SU-DHL-6 (cell line): ENCODE data around the gene ZBTB21.

Experiments
- H2AFZ ChIP-seq: fragments of 200-600 bp; sonication (generic); 2 replicates; pipeline ENCODE4 v1.6.1; 2014; ENCODE audit warnings: low read depth, mild to moderate bottlenecking, moderate library complexity, mixed read lengths, antibody characterized with exemption, low read length; ENCODE audit not compliant: severe bottlenecking
- H3F3A ChIP-seq: fragments of 200-600 bp; shearing (Covaris generic); 2 replicates; pipeline ENCODE4 v1.6.0; 2016; ENCODE audit warnings: antibody characterized with exemption, mild to moderate bottlenecking; ENCODE audit not compliant: insufficient read depth
- H3K27ac ChIP-seq: fragments of 200-600 bp; sonication (generic); 2 replicates; pipeline ENCODE4 v1.5.1; 2016; ENCODE audit warnings: low read depth, mild to moderate bottlenecking, low read length, moderate library complexity, mixed read lengths
- H3K27me3 ChIP-seq: fragments of 200-600 bp; sonication (generic), shearing (Covaris generic); 2 replicates; pipeline ENCODE4 v1.6.0; 2014; ENCODE audit warnings: mild to moderate bottlenecking, low read length
- H3K36me3 ChIP-seq: fragments of 200-600 bp; sonication (generic); 2 replicates; pipeline ENCODE4 v1.6.1; 2014; ENCODE audit warnings: mild to moderate bottlenecking, low read length, mixed read lengths
- H3K4me2 ChIP-seq: fragments of 300-600, 200-600 bp; shearing (Covaris generic), sonication (generic); 2 replicates; pipeline ENCODE4 v1.6.0; 2014; ENCODE audit warnings: low read length, low read depth, mild to moderate bottlenecking; ENCODE audit not compliant: poor library complexity, severe bottlenecking
- H3K4me3 ChIP-seq: fragments of 200-600 bp; sonication (generic); 2 replicates; pipeline ENCODE4 v1.5.1; 2014; ENCODE audit warnings: antibody characterized with exemption, low read length, mild to moderate bottlenecking, mixed read lengths; ENCODE audit not compliant: insufficient read depth, poor library complexity, severe bottlenecking
- H3K79me2 ChIP-seq: fragments of 200-600 bp; sonication (generic); 2 replicates; pipeline ENCODE4 v1.6.1; 2014; ENCODE audit warnings: mild to moderate bottlenecking, low read length, moderate library complexity; ENCODE audit not compliant: insufficient read depth
- H3K9ac ChIP-seq: fragments of 200-600 bp; sonication (generic); 2 replicates; pipeline ENCODE4 v1.7.0; 2014; ENCODE audit warnings: mild to moderate bottlenecking, low read length
- H3K9me2 ChIP-seq: fragments of 200-600 bp; sonication (generic); replicated peaks from 2 replicates; pipeline ENCODE4 v1.6.1; 2014; ENCODE audit warnings: low read length; ENCODE audit not compliant: insufficient read depth
- H3K9me3 ChIP-seq: fragments of 200-600 bp; sonication (generic); 2 replicates; pipeline ENCODE4 v1.6.1; 2014; ENCODE audit warnings: low read length, mixed read lengths; ENCODE audit not compliant: insufficient read depth
- H4K20me1 ChIP-seq: fragments of 200-600 bp; sonication (generic); 2 replicates; pipeline ENCODE4 v1.6.1; 2014; ENCODE audit warnings: low read depth, mild to moderate bottlenecking, antibody characterized with exemption, low read length, moderate library complexity, mixed read lengths
- EZH2phosphoT487 ChIP-seq: fragments of 200-600 bp; sonication (generic), shearing (Covaris generic); conservative IDR thresholded peaks from 2 replicates; pipeline ENCODE4 v1.6.1; 2018; ENCODE audit warnings: mild to moderate bottlenecking, antibody characterized with exemption, low read length, moderate library complexity, mixed read lengths
- TF ChIP-seq, protein P1 (sequence below): fragments of 200-600 bp; sonication (generic); IDR thresholded peaks from one replicate; pipeline ENCODE4 v1.5.1; 2017; ENCODE audit warnings: antibody characterized with exemption, mild to moderate bottlenecking, low read length, moderate library complexity; ENCODE audit not compliant: insufficient read depth, poor library complexity, severe bottlenecking

Gene ZBTB21

DNA sequence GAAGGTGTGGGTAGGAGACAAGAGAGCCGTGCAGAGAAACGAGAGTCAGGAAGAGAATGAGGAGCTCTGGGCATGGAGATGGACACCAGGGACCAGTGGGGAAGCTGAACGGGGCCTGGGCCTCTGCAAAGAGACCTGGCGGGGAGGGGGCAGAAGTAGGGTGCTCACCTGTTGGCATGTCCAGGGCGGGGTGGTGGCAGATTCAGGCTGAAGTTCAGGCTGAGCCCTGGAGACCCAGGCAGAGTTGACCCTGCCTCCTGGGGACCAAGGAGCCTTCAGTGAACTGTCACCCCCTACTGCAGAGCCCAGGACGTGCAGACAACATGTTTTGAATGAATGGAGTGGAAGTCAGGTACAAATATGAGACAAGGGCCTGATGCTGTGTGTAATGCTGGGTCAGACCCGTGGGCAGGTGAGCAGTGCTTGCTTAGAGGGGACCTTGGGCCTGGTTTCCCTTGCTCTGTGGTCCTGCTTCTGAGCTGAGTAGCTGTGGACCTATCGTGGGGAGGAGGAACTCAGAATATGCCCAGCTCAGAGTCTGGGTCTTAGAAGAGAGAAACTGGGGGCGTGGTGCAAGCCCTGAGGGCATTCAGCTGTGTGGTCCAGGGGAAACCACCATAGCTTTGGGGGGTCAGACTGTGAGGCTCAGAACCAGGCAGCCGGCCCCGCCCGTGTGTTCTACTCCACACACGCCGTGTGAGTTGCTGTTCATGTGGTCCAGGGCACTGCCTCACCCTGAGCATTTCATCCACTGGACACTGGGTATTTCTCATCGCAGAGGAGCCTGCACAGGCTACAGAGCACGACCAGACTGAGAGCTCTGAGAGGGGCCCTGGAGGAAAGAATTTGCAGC is 39.6 kb upstream of the ZBTB21 start:
- H3K9me2 ChIP-seq: no peaks in the 10 kb centered on the region
- no peaks in the 10 kb centered on the region for H4K20me1 ChIP-seq
- no peaks in the 10 kb centered on the region for H3K79me2 ChIP-seq
- H3K9me3 ChIP-seq: no peaks in the 10 kb centered on the region
- no peak overlapping the region for H3K4me3 ChIP-seq
- no peak overlapping the region for H3K9ac ChIP-seq
- no peak overlapping the region for H2AFZ ChIP-seq
- no peaks in the 10 kb centered on the region for H3K27me3 ChIP-seq
- H3F3A ChIP-seq: no peaks in the 10 kb centered on the region
- TF ChIP-seq, protein P1, sequence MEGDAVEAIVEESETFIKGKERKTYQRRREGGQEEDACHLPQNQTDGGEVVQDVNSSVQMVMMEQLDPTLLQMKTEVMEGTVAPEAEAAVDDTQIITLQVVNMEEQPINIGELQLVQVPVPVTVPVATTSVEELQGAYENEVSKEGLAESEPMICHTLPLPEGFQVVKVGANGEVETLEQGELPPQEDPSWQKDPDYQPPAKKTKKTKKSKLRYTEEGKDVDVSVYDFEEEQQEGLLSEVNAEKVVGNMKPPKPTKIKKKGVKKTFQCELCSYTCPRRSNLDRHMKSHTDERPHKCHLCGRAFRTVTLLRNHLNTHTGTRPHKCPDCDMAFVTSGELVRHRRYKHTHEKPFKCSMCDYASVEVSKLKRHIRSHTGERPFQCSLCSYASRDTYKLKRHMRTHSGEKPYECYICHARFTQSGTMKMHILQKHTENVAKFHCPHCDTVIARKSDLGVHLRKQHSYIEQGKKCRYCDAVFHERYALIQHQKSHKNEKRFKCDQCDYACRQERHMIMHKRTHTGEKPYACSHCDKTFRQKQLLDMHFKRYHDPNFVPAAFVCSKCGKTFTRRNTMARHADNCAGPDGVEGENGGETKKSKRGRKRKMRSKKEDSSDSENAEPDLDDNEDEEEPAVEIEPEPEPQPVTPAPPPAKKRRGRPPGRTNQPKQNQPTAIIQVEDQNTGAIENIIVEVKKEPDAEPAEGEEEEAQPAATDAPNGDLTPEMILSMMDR: no peak
- no peak for TF ChIP-seq EZH2phosphoT487
- H3K4me2 ChIP-seq: no peak overlapping the region
- H3K27ac ChIP-seq: no peak overlapping the region
- no peaks in the 10 kb centered on the region for H3K36me3 ChIP-seq

DNA sequence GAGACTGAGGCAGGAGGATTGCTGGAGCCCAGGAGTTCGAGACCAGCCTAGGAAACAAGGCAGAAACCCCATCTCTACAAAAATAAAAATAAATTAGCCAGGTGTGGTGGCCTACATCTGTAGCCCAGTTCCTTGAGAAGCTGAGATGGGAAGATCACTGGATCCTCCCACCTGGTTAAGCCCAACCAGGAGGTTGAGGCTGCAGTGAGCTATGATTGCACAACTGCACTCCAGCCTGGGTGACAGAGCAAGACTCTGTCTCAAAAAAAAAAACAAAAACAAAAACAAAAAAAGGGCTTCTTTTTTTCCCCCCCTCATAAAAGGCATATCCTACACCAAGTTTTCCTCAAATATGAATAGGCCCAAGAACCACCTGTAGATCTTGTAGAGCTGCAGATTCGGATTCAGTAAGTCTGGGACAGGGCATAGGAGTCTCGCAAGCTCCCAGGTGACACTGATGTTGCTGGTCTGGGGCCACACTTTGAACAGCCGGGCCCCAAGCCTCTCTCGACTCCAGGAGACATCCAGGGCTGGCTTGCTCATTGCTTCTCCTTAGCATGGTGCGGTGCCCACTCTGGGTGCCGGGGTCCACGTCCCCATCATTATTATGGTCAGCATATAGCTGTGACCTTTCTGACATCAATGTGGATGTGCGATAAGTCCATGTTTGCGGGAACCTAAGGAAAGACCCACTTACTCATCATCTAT is 38.9 kb upstream of the ZBTB21 start:
- no peaks in the 10 kb centered on the region for H3K27me3 ChIP-seq
- no peaks in the 10 kb centered on the region for H4K20me1 ChIP-seq
- H3K4me2 ChIP-seq: no peak overlapping the region
- no peaks in the 10 kb centered on the region for H3K9me3 ChIP-seq
- no peaks in the 10 kb centered on the region for H3F3A ChIP-seq
- TF ChIP-seq, protein P1: no peak
- TF ChIP-seq EZH2phosphoT487: no peak
- H3K79me2 ChIP-seq: no peaks in the 10 kb centered on the region
- H3K4me3 ChIP-seq: no peak overlapping the region
- H3K27ac ChIP-seq: no peak overlapping the region
- H2AFZ ChIP-seq: no peak overlapping the region
- no peak overlapping the region for H3K9ac ChIP-seq
- H3K9me2 ChIP-seq: no peaks in the 10 kb centered on the region
- no peaks in the 10 kb centered on the region for H3K36me3 ChIP-seq

DNA sequence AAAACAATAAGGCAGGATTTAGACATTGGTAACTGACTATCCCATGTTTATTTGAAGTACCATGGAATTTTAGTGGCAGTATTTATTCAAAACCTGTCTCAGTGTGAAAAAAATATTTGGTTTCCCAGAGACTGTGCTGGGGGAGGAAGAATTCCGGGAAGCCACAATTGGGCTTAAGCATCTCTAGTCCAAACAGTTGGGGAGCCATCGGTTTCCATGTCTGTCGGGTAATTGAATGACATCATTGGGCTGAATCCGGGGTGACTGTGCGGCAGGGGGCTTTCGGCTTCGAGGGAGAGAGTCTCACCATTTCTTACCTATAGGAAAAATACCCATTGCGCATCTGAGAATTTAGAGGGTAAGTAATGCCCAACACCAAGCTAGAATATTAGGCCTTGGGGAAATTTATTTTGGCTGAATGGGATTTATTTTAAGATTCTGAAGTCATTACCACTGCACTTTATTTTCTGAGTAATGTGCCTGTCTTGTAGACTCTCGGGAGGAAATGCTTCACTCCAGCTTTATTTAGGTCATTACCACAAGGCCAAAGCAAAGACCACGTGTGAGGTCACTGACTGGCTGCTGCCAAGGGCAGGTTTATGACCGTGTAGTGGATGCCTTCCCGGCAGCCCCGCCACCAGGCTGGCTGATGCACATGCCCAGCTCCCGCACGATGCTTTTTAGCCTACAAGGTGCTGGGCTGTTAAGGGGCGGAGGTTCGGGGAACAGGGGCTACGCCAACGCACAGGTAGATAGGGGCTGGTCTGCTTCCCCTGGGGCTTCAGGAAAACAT is 37.9 kb upstream of the ZBTB21 start:
- H3K27me3 ChIP-seq: no peaks in the 10 kb centered on the region
- H3K36me3 ChIP-seq: no peaks in the 10 kb centered on the region
- H3K27ac ChIP-seq: no peak overlapping the region
- no peak overlapping the region for H2AFZ ChIP-seq
- H4K20me1 ChIP-seq: no peaks in the 10 kb centered on the region
- H3K9me2 ChIP-seq: no peaks in the 10 kb centered on the region
- no peak overlapping the region for H3K4me2 ChIP-seq
- no peak for TF ChIP-seq EZH2phosphoT487
- TF ChIP-seq, protein P1: no peak
- no peaks in the 10 kb centered on the region for H3K9me3 ChIP-seq
- H3K79me2 ChIP-seq: no peaks in the 10 kb centered on the region
- H3K4me3 ChIP-seq: no peak overlapping the region
- no peak overlapping the region for H3K9ac ChIP-seq
- H3F3A ChIP-seq: no peaks in the 10 kb centered on the region
